ACC112 (cell line): ENCODE results near the gene SP2.

Experiments
- H2AFZ ChIP-seq: fragments of 200-600 bp; sonication (generic); one replicate; pipeline ENCODE4 v1.6.0; 2017; ENCODE audit warnings: antibody characterized with exemption, low read length; ENCODE audit not compliant: unreplicated experiment
- H3K27ac ChIP-seq: fragments of 200-600 bp; sonication (generic); 2 replicates; pipeline ENCODE4 v1.5.1; 2014; ENCODE audit warnings: low read depth, mild to moderate bottlenecking, antibody characterized with exemption, low read length, moderate library complexity
- H3K27me3 ChIP-seq: fragments of 200-600 bp; sonication (generic); 2 replicates; pipeline ENCODE4 v1.6.1; 2014; ENCODE audit warnings: mild to moderate bottlenecking, antibody characterized with exemption, low read length, moderate library complexity, mixed read lengths; ENCODE audit not compliant: insufficient read depth
- H3K36me3 ChIP-seq: fragments of 200-600 bp; sonication (generic); 2 replicates; pipeline ENCODE4 v1.6.1; 2016; ENCODE audit warnings: mild to moderate bottlenecking, antibody characterized with exemption, low read length, moderate library complexity, mixed read lengths; ENCODE audit not compliant: insufficient read depth
- H3K4me1 ChIP-seq: fragments of 200-600 bp; sonication (generic); one replicate; pipeline ENCODE4 v1.6.1; 2016; ENCODE audit warnings: low read length, mixed read lengths; ENCODE audit not compliant: insufficient read depth, unreplicated experiment, control insufficient read depth
- H3K4me3 ChIP-seq: fragments of 200-600 bp; sonication (generic); 2 replicates; pipeline ENCODE4 v1.5.1; 2014; ENCODE audit warnings: mild to moderate bottlenecking, low read depth, low read length
- H3K79me2 ChIP-seq: fragments of 200-600 bp; sonication (generic); one replicate; pipeline ENCODE4 v1.6.0; 2016; ENCODE audit warnings: low read length; ENCODE audit not compliant: control insufficient read depth, unreplicated experiment, insufficient read depth

Gene SP2

DNA sequence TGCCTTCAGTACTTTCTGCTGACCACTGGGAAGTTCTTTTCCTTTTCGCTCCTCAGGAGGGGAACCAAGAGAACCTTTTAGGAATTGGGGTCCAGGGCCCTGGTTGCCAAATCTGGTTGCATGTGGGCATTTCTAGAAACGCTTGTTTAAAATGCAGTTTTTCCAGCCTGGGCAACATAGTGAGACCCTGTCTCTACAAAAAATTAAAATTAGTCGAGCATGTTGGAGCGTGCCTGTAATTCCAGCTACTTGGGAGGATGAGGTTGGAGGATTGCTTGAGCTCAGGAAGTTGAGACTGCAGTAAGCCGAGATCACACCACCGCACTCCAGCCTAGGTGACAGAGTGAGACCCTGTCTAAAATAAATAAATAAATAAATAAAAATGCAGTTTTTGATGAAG is 46.5 kb downstream of the SP2 start:
- peaks cover 4% of the 10 kb centered on the region for H3K79me2 ChIP-seq
- H3K27ac ChIP-seq, result no peak overlapping the region
- no peaks in the 10 kb centered on the region for H3K36me3 ChIP-seq
- H2AFZ ChIP-seq, result no peak overlapping the region
- H3K4me1 ChIP-seq, result peaks cover 8% of the 10 kb centered on the region
- no peaks in the 10 kb centered on the region for H3K27me3 ChIP-seq
- peak overlapping the region; percentile 84 for H3K4me3 ChIP-seq

- no peaks in the 10 kb centered on the region for H3K36me3 ChIP-seq
- H3K27ac ChIP-seq, result no peak overlapping the region
Measured at GRCh38 chr17:47945080-47945479, 49.0 kb downstream of the SP2 start.

GRCh38 chr17:47945529-47946508 is 49.8 kb downstream of the SP2 start:
- Histone ChIP-seq H3K4me3 (no peak overlapping the region), H3K36me3 (no peaks in the 10 kb centered on the region), H3K4me1 (peaks cover 6% of the 10 kb centered on the region), H3K27me3 (no peaks in the 10 kb centered on the region), H3K79me2 (peaks cover 3% of the 10 kb centered on the region), H2AFZ (no peak overlapping the region), H3K27ac (no peak overlapping the region)

More at GRCh38 chr17:47945080-47945479, 49.0 kb downstream of the SP2 start:
- Histone ChIP-seq H3K27me3 (no peaks in the 10 kb centered on the region), H3K79me2 (peaks cover 4% of the 10 kb centered on the region), H3K4me3 (no peak overlapping the region), H3K4me1 (peaks cover 8% of the 10 kb centered on the region), H2AFZ (no peak overlapping the region)

- H3K4me1 ChIP-seq, result peaks cover 3% of the 10 kb centered on the region
- H3K27ac ChIP-seq, result no peak overlapping the region
- no peaks in the 10 kb centered on the region for H3K27me3 ChIP-seq
- H3K79me2 ChIP-seq, result no peaks in the 10 kb centered on the region
- no peak overlapping the region for H3K4me3 ChIP-seq
- no peaks in the 10 kb centered on the region for H3K36me3 ChIP-seq
- H2AFZ ChIP-seq, result no peak overlapping the region
Measured at GRCh38 chr17:47946516-47946915, 50.5 kb downstream of the SP2 start.

DNA sequence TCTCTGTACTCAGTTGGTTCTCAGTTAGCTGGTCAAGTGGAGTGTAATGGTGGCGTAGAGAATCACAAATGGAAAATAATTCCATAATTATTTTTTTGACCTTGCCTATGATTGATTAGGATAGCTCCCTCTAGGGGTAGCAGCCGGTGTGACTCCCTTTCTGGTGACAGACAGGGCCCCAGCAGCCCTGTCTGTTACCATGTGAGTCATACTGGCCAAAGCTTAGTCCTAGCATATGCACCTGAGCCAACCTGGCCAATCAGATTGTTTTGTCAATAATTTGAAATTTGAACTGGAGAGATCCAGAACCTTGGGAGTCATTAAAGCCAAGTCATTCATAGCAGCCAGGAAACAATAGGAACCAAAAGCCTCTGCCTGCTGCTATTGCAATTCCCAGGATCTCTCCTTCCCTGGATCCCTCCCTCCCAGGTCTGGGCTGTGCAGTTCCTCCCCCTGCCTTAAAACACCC is 50.9 kb downstream of the SP2 start:
- no peak overlapping the region for H2AFZ ChIP-seq
- H3K4me1 ChIP-seq, result peaks cover 3% of the 10 kb centered on the region
- H3K36me3 ChIP-seq, result no peaks in the 10 kb centered on the region
- H3K79me2 ChIP-seq, result no peaks in the 10 kb centered on the region
- H3K4me3 ChIP-seq, result no peak overlapping the region
- H3K27me3 ChIP-seq, result no peaks in the 10 kb centered on the region
- no peak overlapping the region for H3K27ac ChIP-seq

DNA sequence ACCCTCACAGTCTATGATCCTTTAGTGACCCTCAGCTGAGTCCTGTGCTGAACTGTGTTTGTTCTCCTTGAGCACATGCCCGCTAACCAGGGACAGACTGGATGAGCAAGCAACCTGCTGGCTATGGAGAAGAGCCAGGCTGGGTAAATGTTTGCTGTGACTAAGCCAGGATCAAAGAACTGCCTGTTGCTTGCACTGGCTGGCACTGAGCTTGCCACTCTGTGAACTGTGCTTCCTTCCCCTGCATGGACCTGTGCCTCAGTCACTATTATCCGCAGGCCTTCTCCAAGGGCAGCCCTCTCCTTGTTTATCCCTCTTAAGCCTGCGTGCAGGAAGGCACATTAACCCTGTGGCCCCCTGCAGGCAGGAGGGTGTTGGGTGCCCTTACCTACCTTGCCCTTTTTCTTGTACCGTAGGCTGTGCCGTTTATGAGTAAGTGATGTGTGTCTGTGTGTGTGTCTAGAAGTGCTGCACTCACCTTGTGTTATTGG is 52.7 kb downstream of the SP2 start:
- Histone ChIP-seq H3K27ac (no peak overlapping the region), H3K36me3 (no peaks in the 10 kb centered on the region), H2AFZ (no peak overlapping the region), H3K4me3 (no peak overlapping the region), H3K27me3 (no peaks in the 10 kb centered on the region), H3K79me2 (no peaks in the 10 kb centered on the region), H3K4me1 (no peaks in the 10 kb centered on the region)

GRCh38 chr17:47949197-47949759 is 53.2 kb downstream of the SP2 start:
- H2AFZ ChIP-seq, result no peak overlapping the region
- no peaks in the 10 kb centered on the region for H3K79me2 ChIP-seq
- no peaks in the 10 kb centered on the region for H3K27me3 ChIP-seq
- H3K36me3 ChIP-seq, result no peaks in the 10 kb centered on the region
- H3K4me3 ChIP-seq, result peak overlapping the region; percentile 37; the same call in 1 of the 2 replicates
- H3K27ac ChIP-seq, result no peak overlapping the region
- H3K4me1 ChIP-seq, result no peaks in the 10 kb centered on the region

DNA sequence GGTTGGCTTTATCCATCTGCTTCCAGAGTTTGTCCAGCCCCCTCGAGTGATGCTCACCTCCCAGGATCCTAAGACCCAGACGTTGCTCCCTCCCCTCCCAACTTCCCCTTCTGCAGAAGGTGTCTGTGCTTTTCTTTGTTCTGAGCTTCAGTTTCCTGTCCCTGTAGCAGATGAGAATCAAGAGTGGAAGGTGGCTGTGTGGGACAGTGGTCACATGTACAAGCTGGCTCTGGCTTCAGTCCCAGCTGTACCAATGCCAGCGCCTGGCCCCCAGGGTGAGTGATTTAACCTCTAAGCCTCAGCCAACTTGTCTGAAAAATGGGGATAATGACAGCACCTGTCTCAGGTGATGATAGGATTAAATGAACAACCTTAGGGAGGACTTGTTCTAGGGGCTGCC is 53.9 kb downstream of the SP2 start:
- Histone ChIP-seq H3K27me3 (no peaks in the 10 kb centered on the region), H3K79me2 (no peaks in the 10 kb centered on the region), H3K4me1 (no peaks in the 10 kb centered on the region), H3K27ac (no peak overlapping the region), H3K36me3 (no peaks in the 10 kb centered on the region), H3K4me3 (no peak overlapping the region), H2AFZ (no peak overlapping the region)

DNA sequence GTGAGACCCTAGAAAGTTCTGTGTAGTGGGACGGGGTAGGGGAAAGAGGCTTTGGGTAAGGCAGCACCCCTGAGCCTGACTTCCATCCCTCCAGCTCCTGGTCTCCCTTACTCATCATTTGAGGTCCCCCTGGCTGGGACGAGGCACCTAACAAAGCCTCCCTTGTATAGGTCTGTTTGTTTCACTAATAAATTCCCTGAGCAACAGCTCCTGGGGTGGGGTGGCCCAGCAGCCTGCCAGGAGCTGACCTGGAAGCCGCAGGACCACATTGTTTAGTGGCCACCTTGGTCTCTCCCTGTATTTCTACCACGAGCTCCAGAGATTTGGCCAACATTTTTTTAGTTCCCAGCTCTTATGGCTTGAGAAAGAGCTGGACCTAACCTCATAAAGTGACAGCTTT is 54.4 kb downstream of the SP2 start:
- no peak overlapping the region for H3K27ac ChIP-seq
- H3K4me1 ChIP-seq, result no peaks in the 10 kb centered on the region
- H2AFZ ChIP-seq, result no peak overlapping the region
- no peak overlapping the region for H3K4me3 ChIP-seq
- H3K36me3 ChIP-seq, result no peaks in the 10 kb centered on the region
- no peaks in the 10 kb centered on the region for H3K79me2 ChIP-seq
- H3K27me3 ChIP-seq, result no peaks in the 10 kb centered on the region

- Histone ChIP-seq H3K27ac (no peak overlapping the region), H3K4me3 (no peak overlapping the region), H2AFZ (no peak overlapping the region), H3K36me3 (no peaks in the 10 kb centered on the region), H3K79me2 (no peaks in the 10 kb centered on the region), H3K27me3 (no peaks in the 10 kb centered on the region), H3K4me1 (peaks cover 5% of the 10 kb centered on the region)
Measured at GRCh38 chr17:47952171-47953021, 56.4 kb downstream of the SP2 start.
